ENCODE data around the gene SWI5. TPM values are rescaled to one million over a fixed set of nuclear protein-coding genes. Genes with fewer than 3 reads are reported as not detected.

SWI5 gene
- total and polyA plus RNA-seq, 9 of the 15 experiments (the other 6 are each of a cell fraction or from before 2014, with no cell fraction given): 62.8 to 133 (median 95.9) TPM

- TF ChIP-seq, protein P1, sequence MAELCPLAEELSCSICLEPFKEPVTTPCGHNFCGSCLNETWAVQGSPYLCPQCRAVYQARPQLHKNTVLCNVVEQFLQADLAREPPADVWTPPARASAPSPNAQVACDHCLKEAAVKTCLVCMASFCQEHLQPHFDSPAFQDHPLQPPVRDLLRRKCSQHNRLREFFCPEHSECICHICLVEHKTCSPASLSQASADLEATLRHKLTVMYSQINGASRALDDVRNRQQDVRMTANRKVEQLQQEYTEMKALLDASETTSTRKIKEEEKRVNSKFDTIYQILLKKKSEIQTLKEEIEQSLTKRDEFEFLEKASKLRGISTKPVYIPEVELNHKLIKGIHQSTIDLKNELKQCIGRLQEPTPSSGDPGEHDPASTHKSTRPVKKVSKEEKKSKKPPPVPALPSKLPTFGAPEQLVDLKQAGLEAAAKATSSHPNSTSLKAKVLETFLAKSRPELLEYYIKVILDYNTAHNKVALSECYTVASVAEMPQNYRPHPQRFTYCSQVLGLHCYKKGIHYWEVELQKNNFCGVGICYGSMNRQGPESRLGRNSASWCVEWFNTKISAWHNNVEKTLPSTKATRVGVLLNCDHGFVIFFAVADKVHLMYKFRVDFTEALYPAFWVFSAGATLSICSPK (IDR thresholded peaks at IDR 0.05; ENCODE audit: borderline replicate concordance): no peak
- TF ChIP-seq ZNF707 (CRISPR knock-in tag; conservative IDR thresholded peaks at IDR 0.05) (no peak), BHLHE40 (IDR thresholded peaks at IDR 0.05; ENCODE audit: low read length) (0 out of 2 replicates have a peak, but pooled peaks have one; percentile 3), MAX (CRISPR knock-in tag; IDR thresholded peaks at IDR 0.05) (no peak), KLF10 (CRISPR knock-in tag; IDR thresholded peaks at IDR 0.05) (no peak), TEAD2 (tag; IDR thresholded peaks at IDR 0.05) (no peak), PCBP2 (IDR thresholded peaks at IDR 0.05; ENCODE audit: low read depth, low read length, poor library complexity, severe bottlenecking) (no peak), CEBPG (CRISPR knock-in tag; IDR thresholded peaks at IDR 0.05) (no peak), CEBPG (tag; conservative IDR thresholded peaks at IDR 0.05 in 1 of 2, IDR thresholded peaks at IDR 0.05 in 1 of 2) (no peak), BCL6 (CRISPR knock-in tag; IDR thresholded peaks at IDR 0.05) (no peak), TCF15 (CRISPR knock-in tag; IDR thresholded peaks at IDR 0.05) (no peak), SIRT6 (IDR thresholded peaks at IDR 0.05; ENCODE audit: low read depth, low read length) (no peak), ZNF324 (CRISPR knock-in tag; IDR thresholded peaks at IDR 0.05) (no peak), ZBTB49 (CRISPR knock-in tag; IDR thresholded peaks at IDR 0.05; ENCODE audit: borderline replicate concordance) (no peak), LARP7 (IDR thresholded peaks at IDR 0.05) (no peak), NCOA6 (IDR thresholded peaks at IDR 0.05) (no peak)
- TF ChIP-seq, protein P2, sequence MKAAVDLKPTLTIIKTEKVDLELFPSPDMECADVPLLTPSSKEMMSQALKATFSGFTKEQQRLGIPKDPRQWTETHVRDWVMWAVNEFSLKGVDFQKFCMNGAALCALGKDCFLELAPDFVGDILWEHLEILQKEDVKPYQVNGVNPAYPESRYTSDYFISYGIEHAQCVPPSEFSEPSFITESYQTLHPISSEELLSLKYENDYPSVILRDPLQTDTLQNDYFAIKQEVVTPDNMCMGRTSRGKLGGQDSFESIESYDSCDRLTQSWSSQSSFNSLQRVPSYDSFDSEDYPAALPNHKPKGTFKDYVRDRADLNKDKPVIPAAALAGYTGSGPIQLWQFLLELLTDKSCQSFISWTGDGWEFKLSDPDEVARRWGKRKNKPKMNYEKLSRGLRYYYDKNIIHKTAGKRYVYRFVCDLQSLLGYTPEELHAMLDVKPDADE (conservative IDR thresholded peaks at IDR 0.05; ENCODE audit: control insufficient read depth, low read depth, low read length): no peak
- TF ChIP-seq, protein P3, sequence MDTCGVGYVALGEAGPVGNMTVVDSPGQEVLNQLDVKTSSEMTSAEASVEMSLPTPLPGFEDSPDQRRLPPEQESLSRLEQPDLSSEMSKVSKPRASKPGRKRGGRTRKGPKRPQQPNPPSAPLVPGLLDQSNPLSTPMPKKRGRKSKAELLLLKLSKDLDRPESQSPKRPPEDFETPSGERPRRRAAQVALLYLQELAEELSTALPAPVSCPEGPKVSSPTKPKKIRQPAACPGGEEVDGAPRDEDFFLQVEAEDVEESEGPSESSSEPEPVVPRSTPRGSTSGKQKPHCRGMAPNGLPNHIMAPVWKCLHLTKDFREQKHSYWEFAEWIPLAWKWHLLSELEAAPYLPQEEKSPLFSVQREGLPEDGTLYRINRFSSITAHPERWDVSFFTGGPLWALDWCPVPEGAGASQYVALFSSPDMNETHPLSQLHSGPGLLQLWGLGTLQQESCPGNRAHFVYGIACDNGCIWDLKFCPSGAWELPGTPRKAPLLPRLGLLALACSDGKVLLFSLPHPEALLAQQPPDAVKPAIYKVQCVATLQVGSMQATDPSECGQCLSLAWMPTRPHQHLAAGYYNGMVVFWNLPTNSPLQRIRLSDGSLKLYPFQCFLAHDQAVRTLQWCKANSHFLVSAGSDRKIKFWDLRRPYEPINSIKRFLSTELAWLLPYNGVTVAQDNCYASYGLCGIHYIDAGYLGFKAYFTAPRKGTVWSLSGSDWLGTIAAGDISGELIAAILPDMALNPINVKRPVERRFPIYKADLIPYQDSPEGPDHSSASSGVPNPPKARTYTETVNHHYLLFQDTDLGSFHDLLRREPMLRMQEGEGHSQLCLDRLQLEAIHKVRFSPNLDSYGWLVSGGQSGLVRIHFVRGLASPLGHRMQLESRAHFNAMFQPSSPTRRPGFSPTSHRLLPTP (IDR thresholded peaks at IDR 0.05; ENCODE audit: borderline replicate concordance, extremely low read depth, insufficient read length): no peak
Measured at GRCh38 chr9:128249908-128250838, 25.9 kb upstream of the SWI5 start (continued).
